Astrocyte (in vitro differentiated cells and primary cell): Measurements from ENCODE around the gene MAPK12. TPM values are rescaled to one million over a fixed set of nuclear protein-coding genes. Genes with fewer than 3 reads are reported as not detected.
"Not testable (repeated sequence)": the region's sequence is repeated elsewhere in the genome, so short reads cannot be mapped to it uniquely, and the experiment has no call there.

Experiments used
- DNase-seq: peaks from one replicate; pipeline ENCODE4 v3.0.0-alpha.2; 2010; ENCODE audit warnings: low read depth
- FAIRE-seq: peaks from 2 replicates; lab custom pipeline; 2011; peaks lifted over from hg19 to GRCh38; lab: Jason Lieb, UNC
- H2AFZ ChIP-seq: 2 replicates; pipeline ENCODE4 v1.6.0; 2012; ENCODE audit warnings: low read depth, low read length, inconsistent platforms
- H3K27ac ChIP-seq: 2 replicates; pipeline ENCODE4 v1.5.1; 2011; ENCODE audit warnings: low read depth, low read length, inconsistent platforms
- H3K27me3 ChIP-seq: 2 replicates; pipeline ENCODE4 v1.6.0; 2011; ENCODE audit warnings: low read length, inconsistent platforms; ENCODE audit not compliant: insufficient read depth
- H3K36me3 ChIP-seq: 2 replicates; pipeline ENCODE4 v1.5.1; 2011; ENCODE audit warnings: low read length, inconsistent platforms; ENCODE audit not compliant: insufficient read depth
- H3K4me1 ChIP-seq: 2 replicates; pipeline ENCODE4 v1.5.1; 2011; ENCODE audit warnings: low read length, inconsistent platforms; ENCODE audit not compliant: insufficient read depth
- H3K4me2 ChIP-seq: 2 replicates; pipeline ENCODE4 v1.6.0; 2012; ENCODE audit warnings: low read length, inconsistent platforms
- H3K4me3 ChIP-seq: 2 replicates; pipeline ENCODE4 v1.5.1; 2011; ENCODE audit warnings: low read depth, mild to moderate bottlenecking, low read length, inconsistent platforms; ENCODE audit not compliant: insufficient read depth
- H3K79me2 ChIP-seq: 2 replicates; pipeline ENCODE4 v1.6.0; 2012; ENCODE audit warnings: mild to moderate bottlenecking, low read length, inconsistent platforms; ENCODE audit not compliant: insufficient read depth
- H3K9ac ChIP-seq: 2 replicates; pipeline ENCODE4 v1.6.0; 2012; ENCODE audit warnings: mild to moderate bottlenecking, low read length, inconsistent platforms
- H3K9me3 ChIP-seq: 2 replicates; pipeline ENCODE4 v1.5.1; 2012; ENCODE audit warnings: low read depth, mild to moderate bottlenecking, low read length, inconsistent platforms; ENCODE audit not compliant: insufficient read depth
- H4K20me1 ChIP-seq: 2 replicates; pipeline ENCODE4 v1.6.0; 2012; ENCODE audit warnings: low read length, inconsistent platforms; ENCODE audit not compliant: insufficient read depth
- H3K27ac Mint-ChIP-seq: one replicate; pipeline ENCODE4 v1.8.0; 2021; ENCODE audit warnings: mild to moderate bottlenecking, mixed read lengths; ENCODE audit not compliant: unreplicated experiment
- H3K27me3 Mint-ChIP-seq: one replicate; pipeline ENCODE4 v1.8.0; 2021; ENCODE audit warnings: low read depth, mixed read lengths; ENCODE audit not compliant: unreplicated experiment
- H3K36me3 Mint-ChIP-seq: one replicate; pipeline ENCODE4 v1.8.0; 2021; ENCODE audit warnings: low read depth, mixed read lengths; ENCODE audit not compliant: unreplicated experiment
- H3K4me1 Mint-ChIP-seq: one replicate; pipeline ENCODE4 v1.8.0; 2021; ENCODE audit warnings: low read depth, mixed read lengths; ENCODE audit not compliant: unreplicated experiment
- H3K4me3 Mint-ChIP-seq: one replicate; pipeline ENCODE4 v1.8.0; 2021; ENCODE audit warnings: mild to moderate bottlenecking, moderate library complexity, mixed read lengths; ENCODE audit not compliant: unreplicated experiment
- H3K9me3 Mint-ChIP-seq: one replicate; pipeline ENCODE4 v1.8.0; 2021; ENCODE audit warnings: mild to moderate bottlenecking, mixed read lengths; ENCODE audit not compliant: unreplicated experiment
- EZH2 ChIP-seq: IDR thresholded peaks from 2 replicates; pipeline ENCODE4 v1.6.1; 2012; ENCODE audit warnings: mild to moderate bottlenecking, low read length, inconsistent platforms; ENCODE audit not compliant: insufficient read depth
- total RNA-seq: library from RNA; stranded (reverse); gene quantifications from 2 replicates; pipeline ENCODE4 v1.2.1, GENCODE V29; 2021
- TF ChIP-seq, protein P1 (sequence below): IDR thresholded peaks from 2 replicates; pipeline ENCODE4 v1.5.1; 2011; ENCODE audit warnings: low read depth, mild to moderate bottlenecking, inconsistent platforms, low read length, moderate library complexity; ENCODE audit not compliant: insufficient read depth

Gene MAPK12
- total RNA-seq, 1 donor from 2014 or later, result 36.4 TPM

GRCh38 chr22:50274311-50274710 is 12.8 kb upstream of the MAPK12 start:
- H3K27ac Mint-ChIP-seq, result peak overlapping the region; percentile 18
- Histone ChIP-seq H3K9me3 (no peaks in the 10 kb centered on the region), H3K27ac (no peak overlapping the region), H3K4me2 (no peak overlapping the region), H4K20me1 (peaks cover 40% of the 10 kb centered on the region), H3K79me2 (no peaks in the 10 kb centered on the region), H3K9ac (no peak overlapping the region), H3K27me3 (no peaks in the 10 kb centered on the region), H3K4me1 (peaks cover 13% of the 10 kb centered on the region), H3K4me3 (no peak overlapping the region), H3K36me3 (peaks cover 3% of the 10 kb centered on the region), H2AFZ (no peak overlapping the region)
- H3K36me3 Mint-ChIP-seq, result peaks cover 2% of the 10 kb centered on the region
- no peaks in the 10 kb centered on the region for H3K27me3 Mint-ChIP-seq
- no peaks in the 10 kb centered on the region for H3K9me3 Mint-ChIP-seq
- TF ChIP-seq EZH2, result no peak
- TF ChIP-seq, protein P1, sequence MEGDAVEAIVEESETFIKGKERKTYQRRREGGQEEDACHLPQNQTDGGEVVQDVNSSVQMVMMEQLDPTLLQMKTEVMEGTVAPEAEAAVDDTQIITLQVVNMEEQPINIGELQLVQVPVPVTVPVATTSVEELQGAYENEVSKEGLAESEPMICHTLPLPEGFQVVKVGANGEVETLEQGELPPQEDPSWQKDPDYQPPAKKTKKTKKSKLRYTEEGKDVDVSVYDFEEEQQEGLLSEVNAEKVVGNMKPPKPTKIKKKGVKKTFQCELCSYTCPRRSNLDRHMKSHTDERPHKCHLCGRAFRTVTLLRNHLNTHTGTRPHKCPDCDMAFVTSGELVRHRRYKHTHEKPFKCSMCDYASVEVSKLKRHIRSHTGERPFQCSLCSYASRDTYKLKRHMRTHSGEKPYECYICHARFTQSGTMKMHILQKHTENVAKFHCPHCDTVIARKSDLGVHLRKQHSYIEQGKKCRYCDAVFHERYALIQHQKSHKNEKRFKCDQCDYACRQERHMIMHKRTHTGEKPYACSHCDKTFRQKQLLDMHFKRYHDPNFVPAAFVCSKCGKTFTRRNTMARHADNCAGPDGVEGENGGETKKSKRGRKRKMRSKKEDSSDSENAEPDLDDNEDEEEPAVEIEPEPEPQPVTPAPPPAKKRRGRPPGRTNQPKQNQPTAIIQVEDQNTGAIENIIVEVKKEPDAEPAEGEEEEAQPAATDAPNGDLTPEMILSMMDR, result no peak
- DNase-seq, result no peak
- H3K4me1 Mint-ChIP-seq, result peaks cover 8% of the 10 kb centered on the region
- no peak overlapping the region for H3K4me3 Mint-ChIP-seq
- FAIRE-seq, result no peak

GRCh38 chr22:50273781-50274180 is 12.3 kb upstream of the MAPK12 start:
- not testable (repeated sequence) for DNase-seq, FAIRE-seq, H3K27me3 Mint-ChIP-seq, H3K4me2 ChIP-seq, H3K27me3 ChIP-seq, H3K36me3 Mint-ChIP-seq, H3K79me2 ChIP-seq, H3K9me3 ChIP-seq, H3K9ac ChIP-seq, H3K36me3 ChIP-seq, H3K9me3 Mint-ChIP-seq, H3K4me3 ChIP-seq, H3K27ac ChIP-seq, H2AFZ ChIP-seq, H3K27ac Mint-ChIP-seq, H3K4me1 Mint-ChIP-seq
- Histone ChIP-seq H3K4me1 (peaks cover 17% of the 10 kb centered on the region), H4K20me1 (peaks cover 41% of the 10 kb centered on the region)
- H3K4me3 Mint-ChIP-seq, result peak overlapping the region; percentile 66

- not testable (repeated sequence) for H3K4me3 Mint-ChIP-seq, H3K4me2 ChIP-seq, H3K36me3 Mint-ChIP-seq, DNase-seq, H3K27me3 Mint-ChIP-seq, H3K27ac ChIP-seq, H3K79me2 ChIP-seq, H3K27ac Mint-ChIP-seq, H3K4me1 Mint-ChIP-seq, H3K27me3 ChIP-seq, H3K9ac ChIP-seq, H2AFZ ChIP-seq, H3K9me3 Mint-ChIP-seq, H3K4me3 ChIP-seq, H3K9me3 ChIP-seq, H3K36me3 ChIP-seq, FAIRE-seq
- Histone ChIP-seq H4K20me1 (peaks cover 44% of the 10 kb centered on the region), H3K4me1 (peaks cover 17% of the 10 kb centered on the region)
Observed at GRCh38 chr22:50273352-50273751, 11.9 kb upstream of the MAPK12 start.
